Nephron progenitor cell (in vitro differentiated cells): Measurements from ENCODE around the gene SYT12.

Experiments
- DNase-seq: peaks from one replicate; pipeline ENCODE4 v3.0.0; 2021
- H3K27ac Mint-ChIP-seq: 2 replicates; pipeline ENCODE4 v1.8.0; 2021; ENCODE audit warnings: mild to moderate bottlenecking, moderate library complexity, mixed read lengths
- H3K27me3 Mint-ChIP-seq: 2 replicates; pipeline ENCODE4 v1.8.0; 2021; ENCODE audit warnings: mild to moderate bottlenecking, low read depth, mixed read lengths; ENCODE audit not compliant: poor library complexity
- H3K36me3 Mint-ChIP-seq: 2 replicates; pipeline ENCODE4 v1.8.0; 2021; ENCODE audit warnings: low read depth, mixed read lengths
- H3K4me1 Mint-ChIP-seq: 2 replicates; pipeline ENCODE4 v1.8.0; 2021; ENCODE audit warnings: mixed read lengths
- H3K4me3 Mint-ChIP-seq: 2 replicates; pipeline ENCODE4 v1.8.0; 2021; ENCODE audit warnings: mild to moderate bottlenecking, moderate library complexity, mixed read lengths
- H3K9me3 Mint-ChIP-seq: 2 replicates; pipeline ENCODE4 v1.8.0; 2021; ENCODE audit warnings: mild to moderate bottlenecking, moderate library complexity, mixed read lengths
- CTCF ChIP-seq: fragments of 200-600 bp; sonication (generic); IDR thresholded peaks from 2 replicates; pipeline ENCODE4 v1.5.0; 2021; ENCODE audit warnings: antibody characterized with exemption

The SYT12 gene

GRCh38 chr11:67071420-67072284, 48.7 kb downstream of the SYT12 start:
- Mint-ChIP-seq H3K4me3 (peak overlapping the region; percentile 30), H3K36me3 (no peaks in the 10 kb centered on the region)

GRCh38 chr11:67072295-67072694, 49.4 kb downstream of the SYT12 start:
- H3K36me3 Mint-ChIP-seq: no peaks in the 10 kb centered on the region

More at GRCh38 chr11:67071420-67072284, 48.7 kb downstream of the SYT12 start:
- peaks cover 27% of the 10 kb centered on the region for H3K27me3 Mint-ChIP-seq
- no peaks in the 10 kb centered on the region for H3K9me3 Mint-ChIP-seq
- H3K27ac Mint-ChIP-seq: no peak overlapping the region
- peaks cover 5% of the 10 kb centered on the region for H3K4me1 Mint-ChIP-seq
- peak; percentile 81 for TF ChIP-seq CTCF
- DNase-seq: peak; percentile 82

GRCh38 chr11:67073908-67074307, 51.0 kb downstream of the SYT12 start:
- Mint-ChIP-seq H3K9me3 (no peaks in the 10 kb centered on the region), H3K4me1 (peaks cover 13% of the 10 kb centered on the region), H3K4me3 (no peak overlapping the region), H3K27me3 (peaks cover 19% of the 10 kb centered on the region), H3K27ac (no peak overlapping the region), H3K36me3 (no peaks in the 10 kb centered on the region)
- TF ChIP-seq CTCF: no peak
- DNase-seq: no peak

More at GRCh38 chr11:67072295-67072694, 49.4 kb downstream of the SYT12 start:
- no peak for DNase-seq
- Mint-ChIP-seq H3K9me3 (no peaks in the 10 kb centered on the region), H3K4me1 (peaks cover 5% of the 10 kb centered on the region), H3K4me3 (no peak overlapping the region), H3K27ac (no peak overlapping the region), H3K27me3 (peaks cover 29% of the 10 kb centered on the region)
- TF ChIP-seq CTCF: no peak

GRCh38 chr11:67076202-67076601, 53.3 kb downstream of the SYT12 start:
- H3K4me3 Mint-ChIP-seq: no peak overlapping the region
- H3K27ac Mint-ChIP-seq: peak overlapping the region; percentile 2
- H3K27me3 Mint-ChIP-seq: peaks cover 12% of the 10 kb centered on the region
- DNase-seq: no peak
- H3K9me3 Mint-ChIP-seq: no peaks in the 10 kb centered on the region
- TF ChIP-seq CTCF: no peak
- peaks cover 18% of the 10 kb centered on the region for H3K4me1 Mint-ChIP-seq
- no peaks in the 10 kb centered on the region for H3K36me3 Mint-ChIP-seq

GRCh38 chr11:67079065-67079705, 56.3 kb downstream of the SYT12 start:
- Mint-ChIP-seq H3K27me3 (peaks cover 11% of the 10 kb centered on the region), H3K36me3 (no peaks in the 10 kb centered on the region), H3K4me1 (peaks cover 27% of the 10 kb centered on the region), H3K4me3 (no peak overlapping the region), H3K27ac (no peak overlapping the region), H3K9me3 (no peaks in the 10 kb centered on the region)
- DNase-seq: no peak
- no peak for TF ChIP-seq CTCF
